ENCODE data around the gene BPGM.
"Not testable (repeated sequence)": the region's sequence is repeated elsewhere in the genome, so short reads cannot be mapped to it uniquely, and the experiment has no call there.

Gene BPGM

DNA sequence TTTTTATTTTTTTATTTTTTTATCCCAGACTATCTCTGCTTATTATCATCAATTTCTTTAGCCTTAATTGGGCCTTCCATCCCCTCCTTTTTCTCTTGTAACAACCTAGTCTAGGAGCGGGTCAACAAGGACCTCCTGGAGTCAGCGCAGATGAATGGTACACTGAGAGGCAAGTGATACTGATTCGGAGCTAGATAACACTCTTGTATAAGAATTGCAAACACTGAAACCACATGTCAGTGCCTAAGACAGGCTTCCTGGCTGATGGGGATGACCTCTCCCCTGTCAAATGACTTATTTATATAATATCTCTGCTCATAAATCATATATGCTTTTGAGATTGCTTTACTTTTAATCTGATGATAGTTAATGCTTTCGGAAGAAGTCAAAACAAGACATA lies 22.7 kb downstream of the BPGM start:
- peak; percentile 37 for DNase-seq

DNA sequence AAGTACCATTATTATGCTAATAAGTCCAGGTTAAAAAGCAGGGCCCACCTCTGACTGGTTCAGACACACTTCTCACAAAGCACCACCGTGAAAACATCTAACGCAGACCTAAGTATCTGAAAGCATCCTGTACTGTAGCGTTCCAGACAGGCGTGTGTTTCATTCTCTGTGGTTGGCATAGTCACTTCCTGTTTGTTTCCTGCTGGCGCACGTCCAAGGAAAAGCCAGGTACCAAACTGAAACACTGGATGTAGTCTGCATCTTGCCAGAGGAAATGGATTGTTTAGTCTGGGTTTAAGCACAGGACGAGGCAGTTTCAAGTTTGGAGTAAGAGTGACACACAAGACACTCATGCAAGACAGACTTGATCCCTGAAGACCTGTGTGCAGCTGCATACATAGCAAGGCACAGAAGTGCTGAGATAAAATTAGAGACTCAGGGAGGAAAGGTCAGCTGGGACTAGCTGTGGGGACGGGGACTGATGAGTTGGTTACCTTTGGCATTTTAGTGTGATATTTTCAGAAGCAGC lies 23.3 kb downstream of the BPGM start:
- DNase-seq: peak; percentile 95

DNA sequence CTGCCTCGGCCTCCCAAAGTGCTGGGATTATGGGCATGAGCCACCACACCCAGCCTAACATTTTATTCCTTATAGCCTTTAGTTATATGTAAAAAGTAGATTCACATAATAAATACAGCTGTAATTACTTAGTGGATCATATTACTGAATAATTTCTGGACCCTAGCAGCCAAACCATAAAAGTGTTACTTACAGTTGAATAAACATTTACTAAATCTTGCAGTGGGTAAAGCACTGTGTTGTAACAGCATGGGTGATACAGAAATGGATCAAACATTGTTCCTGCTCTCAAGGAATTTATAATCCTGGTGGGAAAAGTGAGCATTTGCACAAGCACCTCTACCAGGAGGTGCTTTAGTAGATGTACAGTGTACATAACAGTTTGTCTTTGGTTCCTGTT lies 25.0 kb downstream of the BPGM start:
- no peak for DNase-seq

GRCh38 chr7:134674424-134674823 lies 27.8 kb downstream of the BPGM start:
- no peak for DNase-seq

DNA sequence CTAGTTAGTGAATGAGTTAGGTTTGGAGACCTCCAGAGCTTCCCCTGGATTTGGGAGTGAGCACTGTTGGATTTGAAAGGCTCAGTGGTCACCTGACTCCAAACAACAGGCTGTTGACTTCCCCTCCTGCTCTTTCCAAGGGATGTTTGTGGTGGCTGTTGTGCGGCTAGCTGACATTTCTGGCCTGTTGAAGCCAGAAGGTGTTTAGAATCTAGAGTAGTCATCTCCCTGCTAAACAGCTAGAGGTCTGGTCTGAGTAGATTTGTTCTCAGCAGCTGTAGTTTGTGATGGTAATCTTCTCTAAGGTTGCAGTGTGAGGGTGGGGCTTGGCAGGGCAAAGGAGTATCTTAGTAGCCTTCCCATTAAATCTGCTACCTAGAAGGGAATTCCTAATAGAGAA lies 30.1 kb downstream of the BPGM start:
- no peak for DNase-seq

- no peak for DNase-seq
These were observed 31.5 kb downstream of the BPGM start for GRCh38 chr7:134678115-134678514.

DNA sequence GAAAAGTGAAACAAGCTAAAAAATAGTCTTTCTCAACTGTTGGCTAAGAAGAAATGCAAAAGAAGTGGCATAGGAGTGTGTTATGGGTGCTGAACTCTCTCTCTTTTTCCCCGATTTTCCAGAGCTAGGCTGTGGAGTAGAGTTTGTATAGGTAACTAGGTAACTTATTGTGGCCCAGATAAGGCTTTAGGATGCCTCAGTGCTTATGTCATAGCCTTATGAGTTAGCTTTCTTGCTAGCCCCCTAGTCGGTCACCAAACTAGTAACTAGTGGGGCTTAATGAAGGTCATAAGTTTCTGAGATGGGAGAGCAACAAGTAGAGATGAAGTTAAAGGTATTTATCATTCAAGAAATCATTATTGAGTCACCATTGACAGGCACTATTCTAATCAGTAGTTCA lies 32.4 kb downstream of the BPGM start:
- no peak for DNase-seq

- DNase-seq: no peak
These were observed 37.5 kb downstream of the BPGM start for GRCh38 chr7:134684165-134684564.

DNA sequence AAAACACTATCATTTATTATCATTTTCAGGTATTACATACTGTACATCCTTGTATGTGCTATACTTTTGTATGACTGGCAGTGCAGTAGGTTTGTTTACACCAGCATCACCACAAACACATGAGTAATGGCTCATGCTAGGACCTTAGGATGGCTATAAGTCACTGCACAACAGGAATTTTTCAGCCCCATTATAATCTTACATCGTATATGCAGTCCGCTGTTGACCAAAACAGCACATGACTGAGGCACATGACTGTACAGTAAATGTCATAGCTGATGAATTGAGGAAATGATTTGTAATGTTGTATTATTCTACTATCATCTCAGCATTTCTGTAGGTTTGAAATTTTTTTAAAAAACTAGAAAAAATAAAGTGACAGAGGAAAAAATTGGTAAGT lies 38.6 kb downstream of the BPGM start:
- no peak for DNase-seq

DNA sequence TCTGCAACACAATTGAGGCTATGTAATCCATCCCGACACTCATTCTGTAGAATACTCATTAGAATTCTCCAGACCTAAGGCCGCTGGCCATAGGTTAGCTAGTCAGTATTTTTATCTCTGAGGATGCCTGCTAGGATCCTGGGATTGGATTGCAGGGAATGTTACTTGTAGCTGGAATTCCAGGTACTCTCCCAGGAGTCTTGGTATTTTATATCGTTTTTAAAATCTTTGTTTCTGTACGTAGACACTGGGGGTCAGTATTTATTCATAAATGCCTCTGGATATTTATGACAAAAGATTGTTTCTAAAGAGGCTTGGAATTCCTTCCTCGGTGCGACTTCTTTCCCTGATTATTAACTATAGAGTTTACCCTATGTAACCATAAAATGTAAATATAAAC lies 40.1 kb downstream of the BPGM start:
- DNase-seq: no peak

- not testable (repeated sequence) for DNase-seq
These were observed 42.9 kb downstream of the BPGM start for GRCh38 chr7:134689550-134689949.

DNA sequence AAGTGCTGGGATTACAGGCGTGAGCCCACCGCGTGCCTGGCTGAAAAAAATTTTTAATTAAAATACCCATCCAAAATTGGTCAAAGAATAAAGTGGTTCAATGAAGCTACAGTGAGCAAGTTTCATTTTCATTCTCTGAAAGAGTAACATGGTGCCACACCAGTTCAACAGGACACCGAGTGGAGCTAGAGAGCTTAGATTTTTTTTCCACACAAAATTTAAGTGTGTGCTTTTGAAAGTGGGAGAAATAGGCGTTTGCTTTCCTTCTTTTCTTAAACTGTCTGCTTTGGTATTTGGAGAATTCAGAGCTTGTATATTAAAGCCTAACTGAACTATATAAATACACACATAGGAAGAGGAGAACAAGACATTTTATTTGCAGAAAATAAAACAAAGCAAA lies 43.4 kb downstream of the BPGM start:
- DNase-seq: no peak

DNA sequence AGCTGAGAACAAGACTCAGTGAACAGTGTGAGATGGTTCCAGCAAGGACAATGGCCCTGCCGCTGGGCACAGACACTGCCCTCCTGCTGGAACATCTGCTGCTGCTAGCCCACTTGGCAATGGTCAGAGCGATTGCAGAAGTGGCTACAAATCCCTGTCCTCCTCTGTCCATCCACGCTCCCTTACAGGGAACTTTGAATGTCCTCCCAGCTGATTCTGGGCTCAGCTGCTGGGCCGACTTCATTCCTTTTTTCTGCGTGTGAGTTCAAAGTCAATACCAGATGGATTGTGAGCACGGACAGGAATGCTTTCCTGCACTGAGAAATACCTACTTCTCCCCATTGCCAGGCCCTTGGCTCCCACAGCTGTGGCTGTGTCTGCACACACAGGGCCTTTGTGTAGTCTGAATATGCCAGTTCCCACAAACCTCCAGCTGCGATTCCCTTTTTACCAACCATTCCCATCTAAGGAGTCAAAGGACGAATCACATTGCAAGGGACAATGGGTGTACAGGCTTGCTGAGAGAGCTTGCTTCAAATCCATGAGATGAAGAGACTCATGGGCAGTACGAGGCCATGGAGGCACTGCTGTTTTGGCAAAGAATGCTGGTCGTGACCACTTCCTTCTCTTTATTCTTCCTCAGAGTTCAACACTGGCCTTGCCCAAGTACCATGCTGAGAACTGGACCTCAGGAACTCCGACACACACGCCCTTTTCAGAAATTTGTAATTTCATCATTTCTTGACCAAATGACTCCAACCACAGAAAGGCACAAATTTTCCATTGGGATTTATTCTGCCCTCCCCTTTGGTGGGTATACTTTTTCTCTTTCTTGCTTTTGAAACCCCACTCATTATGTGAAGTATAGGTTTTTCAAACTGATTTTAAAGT lies 44.2 kb downstream of the BPGM start:
- no peak for DNase-seq

DNA sequence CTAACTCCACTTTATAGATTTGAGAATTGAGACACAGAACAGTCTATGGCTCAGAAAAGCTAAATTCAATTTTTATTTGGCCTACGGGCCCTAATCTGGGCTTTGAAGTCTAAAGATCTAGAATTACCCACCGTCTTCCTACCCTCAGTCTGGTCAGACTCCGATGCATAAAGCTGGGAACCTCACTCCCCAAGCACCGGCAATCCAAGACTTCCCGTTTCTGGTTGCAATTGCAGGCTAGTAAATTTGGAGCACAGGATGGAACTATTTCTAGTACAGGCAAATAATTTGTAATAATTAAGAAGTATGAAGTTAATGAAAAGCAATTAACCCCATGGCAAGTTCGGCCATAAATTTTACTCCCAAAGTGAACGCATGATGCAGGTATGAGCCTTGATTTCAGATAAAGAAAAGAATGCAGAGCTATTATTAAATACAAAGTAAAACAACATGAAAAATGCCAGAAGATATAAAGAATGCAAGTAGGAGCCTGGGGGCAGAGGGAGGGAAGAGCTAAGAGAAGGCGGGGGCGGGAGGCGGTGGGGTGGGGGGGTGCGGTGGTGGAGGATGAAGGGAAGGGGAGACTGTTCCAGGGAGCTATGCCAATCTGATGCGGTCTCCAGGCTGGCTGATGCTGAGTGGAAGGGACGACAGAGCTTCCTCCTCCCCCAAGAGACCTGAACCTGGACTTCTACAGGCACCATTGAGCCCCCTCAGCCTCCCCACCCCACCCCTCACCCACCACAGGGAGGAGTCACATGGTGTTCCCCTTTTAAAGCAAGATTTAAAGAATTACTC lies 45.1 kb downstream of the BPGM start:
- no peak for DNase-seq

DNA sequence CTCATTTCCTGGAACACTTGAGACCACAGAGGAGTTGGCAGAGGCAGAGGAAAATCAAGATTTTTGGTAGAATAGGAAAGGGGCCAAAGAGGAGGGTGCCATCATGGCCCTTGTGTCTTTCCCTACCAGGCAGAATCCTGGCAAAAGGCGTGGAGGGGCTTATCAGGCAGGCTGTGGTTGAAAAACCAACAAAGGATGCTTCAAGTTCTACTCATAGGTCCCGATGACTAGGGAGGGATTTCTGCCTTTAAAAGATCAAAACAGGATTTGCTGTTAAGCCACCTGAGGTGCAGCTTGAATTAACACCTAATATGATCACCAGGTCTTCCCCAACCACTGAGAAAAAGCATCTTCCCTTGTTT lies 45.7 kb downstream of the BPGM start:
- DNase-seq: no peak

- DNase-seq: peak; percentile 57
These were observed 46.6 kb downstream of the BPGM start for GRCh38 chr7:134693256-134693655.

GRCh38 chr7:134694299-134694698 lies 47.6 kb downstream of the BPGM start:
- no peak for DNase-seq

- no peak for DNase-seq
These were observed 48.1 kb downstream of the BPGM start for GRCh38 chr7:134694767-134695166.

DNA sequence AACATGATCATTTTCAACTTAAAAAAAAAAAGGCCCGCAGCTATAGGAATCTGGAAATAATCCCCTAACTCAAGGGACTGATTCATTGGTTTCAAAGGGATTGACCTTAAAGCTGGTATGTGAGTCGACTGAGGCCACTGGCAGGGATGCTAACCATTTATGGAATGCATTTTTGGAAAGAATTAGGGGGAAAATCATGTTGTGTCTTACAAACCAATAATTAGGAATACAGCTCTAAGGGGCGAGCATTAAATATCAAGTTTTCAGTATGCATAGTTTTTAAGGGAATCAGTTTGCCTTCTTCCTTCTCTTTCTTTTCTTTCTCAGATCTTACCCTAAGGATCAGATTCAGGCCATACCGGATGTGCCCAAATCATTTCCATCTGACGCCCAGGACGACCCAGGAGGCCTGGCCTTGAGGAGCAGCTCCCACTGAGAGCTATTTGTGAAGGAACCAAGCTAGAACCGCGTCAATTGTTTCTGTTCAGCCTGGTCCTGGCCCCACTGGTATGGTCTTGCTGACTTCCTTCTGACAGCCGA lies 48.7 kb downstream of the BPGM start:
- no peak for DNase-seq

- no peak for DNase-seq
These were observed 49.6 kb downstream of the BPGM start for GRCh38 chr7:134696261-134696660.

- no peak for DNase-seq
These were observed 50.7 kb downstream of the BPGM start for GRCh38 chr7:134697205-134697886.

- DNase-seq: no peak
These were observed 51.8 kb downstream of the BPGM start for GRCh38 chr7:134698481-134698880.
